ENCODE results near the gene PRR12. TPM values are rescaled to one million over a fixed set of nuclear protein-coding genes. Genes with fewer than 3 reads are reported as not detected.

Gene PRR12
- total and polyA plus RNA-seq, 9 of the 15 experiments (the other 6 are each of a cell fraction or from before 2014, with no cell fraction given), result 0.01 to 21.1 (median 0.98) TPM

DNA sequence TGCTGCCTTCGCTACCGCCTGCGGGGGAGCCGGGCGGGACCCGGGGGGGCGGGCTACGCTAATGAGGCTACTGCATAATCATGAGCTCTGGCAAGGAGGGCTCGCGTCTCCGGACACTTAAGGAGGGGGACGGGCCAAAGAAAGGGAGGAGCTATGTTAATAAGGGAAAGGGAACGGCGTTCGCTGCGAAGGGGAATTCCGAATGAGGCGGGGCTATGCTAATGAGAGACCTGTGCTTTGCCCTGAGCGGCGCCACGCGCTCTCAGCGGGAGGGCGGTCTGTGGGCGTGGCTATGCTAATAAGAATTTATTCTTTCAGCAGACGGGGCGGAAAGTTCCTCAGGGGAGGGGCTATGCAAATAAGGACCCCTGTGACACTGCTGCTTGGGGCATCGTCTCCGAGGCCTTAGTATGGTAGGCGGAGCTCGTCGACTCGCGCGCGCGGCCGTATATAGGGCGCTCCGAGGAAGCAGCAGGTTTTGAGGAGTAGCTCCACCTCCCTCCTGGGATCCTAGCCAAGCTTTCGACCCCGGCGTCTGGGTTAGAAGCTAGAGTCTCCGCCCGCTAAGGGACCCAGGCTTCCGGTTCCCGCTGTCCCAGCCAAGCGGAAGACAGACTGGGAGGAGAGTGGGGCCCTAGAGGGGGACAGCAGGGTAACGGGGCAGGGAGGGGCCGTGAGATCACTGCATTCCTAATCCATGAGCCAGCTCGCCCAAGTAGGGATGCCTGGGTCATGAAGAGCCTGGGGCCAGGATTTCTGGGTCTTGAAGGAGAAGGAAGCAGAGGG is 49.3 kb downstream of the PRR12 start, which contains the start of gene RRAS (continued):
- TF ChIP-seq, protein P1, sequence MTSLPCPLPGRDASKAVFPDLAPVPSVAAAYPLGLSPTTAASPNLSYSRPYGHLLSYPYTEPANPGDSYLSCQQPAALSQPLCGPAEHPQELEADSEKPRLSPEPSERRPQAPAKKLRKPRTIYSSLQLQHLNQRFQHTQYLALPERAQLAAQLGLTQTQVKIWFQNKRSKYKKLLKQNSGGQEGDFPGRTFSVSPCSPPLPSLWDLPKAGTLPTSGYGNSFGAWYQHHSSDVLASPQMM (CRISPR knock-in tag; IDR thresholded peaks at IDR 0.05), result no peak
- TF ChIP-seq GABPA (tag; conservative IDR thresholded peaks at IDR 0.05; ENCODE audit: low read depth), result peak; percentile 87
- no peak for TF ChIP-seq ZC3H8 (IDR thresholded peaks at IDR 0.05)
- TF ChIP-seq FOXA3 (CRISPR knock-in tag; conservative IDR thresholded peaks at IDR 0.05 in 1 of 2, IDR thresholded peaks at IDR 0.05 in 1 of 2), result peak in 1 of 2 experiments; percentile 27; a peak in 1 of 4 replicates
- no peak for TF ChIP-seq HDAC8 (tag; IDR thresholded peaks at IDR 0.05)
- TF ChIP-seq CBX8 (IDR thresholded peaks at IDR 0.05; ENCODE audit: borderline replicate concordance, extremely low read depth, low read depth, low read length, poor library complexity, severe bottlenecking), result no peak
- no peak for TF ChIP-seq ZNF41 (CRISPR knock-in tag; conservative IDR thresholded peaks at IDR 0.05)
- no peak for TF ChIP-seq ZNF134 (CRISPR knock-in tag; conservative IDR thresholded peaks at IDR 0.05)
- TF ChIP-seq KDM4B (IDR thresholded peaks at IDR 0.05; ENCODE audit: borderline replicate concordance in 2 of 2, low read depth in 1 of 2), result peak in 1 of 2 experiments; percentile 45; a peak in 1 of 4 replicates
- no peak for TF ChIP-seq CBX5 (IDR thresholded peaks at IDR 0.05; ENCODE audit: borderline replicate concordance, low read depth)
- TF ChIP-seq ZNF583 (CRISPR knock-in tag; IDR thresholded peaks at IDR 0.05), result no peak
- no peak for TF ChIP-seq MAFK (IDR thresholded peaks at IDR 0.05; ENCODE audit: low read length)
- TF ChIP-seq, protein P2, sequence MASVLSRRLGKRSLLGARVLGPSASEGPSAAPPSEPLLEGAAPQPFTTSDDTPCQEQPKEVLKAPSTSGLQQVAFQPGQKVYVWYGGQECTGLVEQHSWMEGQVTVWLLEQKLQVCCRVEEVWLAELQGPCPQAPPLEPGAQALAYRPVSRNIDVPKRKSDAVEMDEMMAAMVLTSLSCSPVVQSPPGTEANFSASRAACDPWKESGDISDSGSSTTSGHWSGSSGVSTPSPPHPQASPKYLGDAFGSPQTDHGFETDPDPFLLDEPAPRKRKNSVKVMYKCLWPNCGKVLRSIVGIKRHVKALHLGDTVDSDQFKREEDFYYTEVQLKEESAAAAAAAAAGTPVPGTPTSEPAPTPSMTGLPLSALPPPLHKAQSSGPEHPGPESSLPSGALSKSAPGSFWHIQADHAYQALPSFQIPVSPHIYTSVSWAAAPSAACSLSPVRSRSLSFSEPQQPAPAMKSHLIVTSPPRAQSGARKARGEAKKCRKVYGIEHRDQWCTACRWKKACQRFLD (CRISPR knock-in tag; IDR thresholded peaks at IDR 0.05), result 0 out of 2 replicates have a peak, but pooled peaks have one; percentile 24
- no peak for TF ChIP-seq TRIM24 (IDR thresholded peaks at IDR 0.05)
- TF ChIP-seq, protein P3, sequence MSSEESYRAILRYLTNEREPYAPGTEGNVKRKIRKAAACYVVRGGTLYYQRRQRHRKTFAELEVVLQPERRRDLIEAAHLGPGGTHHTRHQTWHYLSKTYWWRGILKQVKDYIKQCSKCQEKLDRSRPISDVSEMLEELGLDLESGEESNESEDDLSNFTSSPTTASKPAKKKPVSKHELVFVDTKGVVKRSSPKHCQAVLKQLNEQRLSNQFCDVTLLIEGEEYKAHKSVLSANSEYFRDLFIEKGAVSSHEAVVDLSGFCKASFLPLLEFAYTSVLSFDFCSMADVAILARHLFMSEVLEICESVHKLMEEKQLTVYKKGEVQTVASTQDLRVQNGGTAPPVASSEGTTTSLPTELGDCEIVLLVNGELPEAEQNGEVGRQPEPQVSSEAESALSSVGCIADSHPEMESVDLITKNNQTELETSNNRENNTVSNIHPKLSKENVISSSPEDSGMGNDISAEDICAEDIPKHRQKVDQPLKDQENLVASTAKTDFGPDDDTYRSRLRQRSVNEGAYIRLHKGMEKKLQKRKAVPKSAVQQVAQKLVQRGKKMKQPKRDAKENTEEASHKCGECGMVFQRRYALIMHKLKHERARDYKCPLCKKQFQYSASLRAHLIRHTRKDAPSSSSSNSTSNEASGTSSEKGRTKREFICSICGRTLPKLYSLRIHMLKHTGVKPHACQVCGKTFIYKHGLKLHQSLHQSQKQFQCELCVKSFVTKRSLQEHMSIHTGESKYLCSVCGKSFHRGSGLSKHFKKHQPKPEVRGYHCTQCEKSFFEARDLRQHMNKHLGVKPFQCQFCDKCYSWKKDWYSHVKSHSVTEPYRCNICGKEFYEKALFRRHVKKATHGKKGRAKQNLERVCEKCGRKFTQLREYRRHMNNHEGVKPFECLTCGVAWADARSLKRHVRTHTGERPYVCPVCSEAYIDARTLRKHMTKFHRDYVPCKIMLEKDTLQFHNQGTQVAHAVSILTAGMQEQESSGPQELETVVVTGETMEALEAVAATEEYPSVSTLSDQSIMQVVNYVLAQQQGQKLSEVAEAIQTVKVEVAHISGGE (CRISPR knock-in tag; IDR thresholded peaks at IDR 0.05), result peak in 1 of 3 experiments; percentile 84; a peak in 2 of 6 replicates
- TF ChIP-seq E2F3 (CRISPR knock-in tag; IDR thresholded peaks at IDR 0.05), result no peak
- peak; percentile 82 for TF ChIP-seq CXXC5 (CRISPR knock-in tag; IDR thresholded peaks at IDR 0.05)
- TF ChIP-seq KHSRP (IDR thresholded peaks at IDR 0.05), result no peak
- peak; percentile 42 for TF ChIP-seq CCNT2 (IDR thresholded peaks at IDR 0.05; ENCODE audit: borderline replicate concordance, extremely low read depth, insufficient read length, low read depth, low read length)
- no peak for TF ChIP-seq SREBF1 (IDR thresholded peaks at IDR 0.05; ENCODE audit: borderline replicate concordance, low read depth, low read length)
- TF ChIP-seq ETV5 (CRISPR knock-in tag; IDR thresholded peaks at IDR 0.05; ENCODE audit: low read depth), result peak; percentile 93
- no peak for TF ChIP-seq DACH1 (IDR thresholded peaks at IDR 0.05; ENCODE audit: partially characterized antibody)
- TF ChIP-seq POLR2A (conservative IDR thresholded peaks at IDR 0.05), result peak; percentile 92
- TF ChIP-seq ZSCAN32 (CRISPR knock-in tag; IDR thresholded peaks at IDR 0.05), result no peak

All from K562 (cell line).